ENCODE results near the gene HCFC1. TPM values are rescaled to one million over a fixed set of nuclear protein-coding genes. Genes with fewer than 3 reads are reported as not detected.

Gene HCFC1
- total RNA-seq, 4 donors from 2014 or later = 21.5 to 41.5 (median 30.8) TPM

DNA sequence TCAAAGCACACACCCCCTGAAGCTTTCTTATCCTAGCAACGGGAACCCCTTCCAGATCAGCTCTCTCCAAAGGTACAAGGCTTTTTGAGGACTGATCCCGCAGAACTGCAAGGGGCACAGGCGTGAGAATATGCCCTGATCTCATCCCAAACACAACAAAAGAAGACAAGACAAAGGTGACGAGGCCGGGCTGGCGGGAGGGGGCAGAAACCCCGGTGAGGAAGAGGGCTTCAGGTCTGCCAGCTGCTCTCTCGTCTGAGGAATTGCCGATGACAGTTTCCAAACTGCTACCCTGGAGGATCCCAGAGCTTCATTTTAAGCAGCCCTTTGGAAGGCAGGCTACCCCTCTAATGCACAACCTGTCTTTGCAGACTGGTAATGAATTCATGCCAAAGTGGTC, 3.4 kb downstream of the HCFC1 start:
- DNase-seq (ENCODE audit: low spot score) (no peak), ATAC-seq (ENCODE audit: low FRiP score) (no peak)
- TF ChIP-seq, protein P1, sequence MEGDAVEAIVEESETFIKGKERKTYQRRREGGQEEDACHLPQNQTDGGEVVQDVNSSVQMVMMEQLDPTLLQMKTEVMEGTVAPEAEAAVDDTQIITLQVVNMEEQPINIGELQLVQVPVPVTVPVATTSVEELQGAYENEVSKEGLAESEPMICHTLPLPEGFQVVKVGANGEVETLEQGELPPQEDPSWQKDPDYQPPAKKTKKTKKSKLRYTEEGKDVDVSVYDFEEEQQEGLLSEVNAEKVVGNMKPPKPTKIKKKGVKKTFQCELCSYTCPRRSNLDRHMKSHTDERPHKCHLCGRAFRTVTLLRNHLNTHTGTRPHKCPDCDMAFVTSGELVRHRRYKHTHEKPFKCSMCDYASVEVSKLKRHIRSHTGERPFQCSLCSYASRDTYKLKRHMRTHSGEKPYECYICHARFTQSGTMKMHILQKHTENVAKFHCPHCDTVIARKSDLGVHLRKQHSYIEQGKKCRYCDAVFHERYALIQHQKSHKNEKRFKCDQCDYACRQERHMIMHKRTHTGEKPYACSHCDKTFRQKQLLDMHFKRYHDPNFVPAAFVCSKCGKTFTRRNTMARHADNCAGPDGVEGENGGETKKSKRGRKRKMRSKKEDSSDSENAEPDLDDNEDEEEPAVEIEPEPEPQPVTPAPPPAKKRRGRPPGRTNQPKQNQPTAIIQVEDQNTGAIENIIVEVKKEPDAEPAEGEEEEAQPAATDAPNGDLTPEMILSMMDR (IDR thresholded peaks at IDR 0.05) = no peak

DNA sequence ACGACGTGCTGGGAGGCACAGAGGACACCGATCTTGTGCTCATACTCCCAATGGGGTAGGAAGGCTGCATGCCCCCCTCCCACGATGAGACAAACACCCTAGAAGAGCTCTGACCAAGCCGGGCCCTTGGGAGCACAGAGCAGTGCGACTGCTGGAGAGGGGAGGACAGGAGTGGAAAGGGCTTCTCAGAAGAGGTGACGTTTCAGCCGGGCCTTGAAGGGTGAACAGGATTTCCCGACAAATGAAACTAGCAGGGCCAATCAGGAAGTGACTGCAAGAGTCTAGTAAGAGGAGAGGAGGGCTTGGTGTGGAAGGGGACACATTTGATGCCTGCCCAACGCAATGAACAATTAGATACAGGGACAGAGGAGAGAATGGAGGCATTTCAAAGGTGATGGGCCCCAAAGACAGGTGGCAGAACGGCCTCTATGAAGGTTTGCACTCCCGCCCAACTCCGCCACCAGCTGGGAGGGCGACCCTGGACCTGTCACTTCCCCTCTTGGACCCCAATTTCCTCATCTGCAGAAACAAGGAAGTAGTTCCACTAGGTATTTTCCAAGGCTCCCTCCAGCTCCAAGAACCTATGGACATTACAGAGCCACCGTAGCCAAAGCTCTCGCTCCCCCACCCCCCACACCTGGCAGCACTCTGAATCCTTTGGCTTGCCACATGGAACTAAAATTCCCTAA, 3.9 kb downstream of the HCFC1 start:
- TF ChIP-seq, protein P1 (IDR thresholded peaks at IDR 0.05) = no peak
- ATAC-seq (ENCODE audit: low FRiP score) (no peak), DNase-seq (ENCODE audit: low spot score) (no peak)

DNA sequence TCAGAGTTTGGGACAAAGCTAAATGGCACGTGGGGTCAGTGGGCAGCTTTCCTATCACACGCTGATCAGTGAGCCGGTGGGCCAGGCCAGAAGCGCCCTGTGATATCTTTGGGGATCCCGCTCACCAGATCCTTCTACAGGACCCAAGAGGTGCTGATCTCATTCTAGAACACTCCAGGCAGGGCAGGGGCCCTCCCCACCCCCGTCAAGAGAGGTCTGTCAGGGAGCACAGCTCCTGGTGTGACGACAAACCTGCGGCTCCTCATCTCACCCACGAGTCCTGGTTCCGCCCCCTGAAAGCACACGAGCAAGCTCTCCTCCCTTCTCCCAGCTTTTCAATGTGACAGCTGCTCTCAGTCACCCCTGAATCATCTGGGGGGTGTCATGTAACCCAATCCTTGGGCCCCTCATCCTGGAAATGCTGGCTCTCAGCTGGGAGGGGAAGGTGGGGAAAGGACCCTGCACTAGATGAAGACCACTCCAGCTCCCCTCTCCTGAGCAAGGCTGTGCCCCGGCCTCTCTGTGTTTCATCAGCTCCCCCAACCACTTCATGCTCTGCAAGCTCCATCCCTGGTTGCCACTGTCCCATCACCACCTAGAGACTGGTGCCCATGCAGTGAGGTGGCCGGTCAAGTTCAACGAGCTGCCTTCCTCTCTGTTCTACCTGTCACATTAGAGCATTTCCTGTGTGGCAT, 4.6 kb downstream of the HCFC1 start:
- ATAC-seq (ENCODE audit: low FRiP score) (no peak), DNase-seq (ENCODE audit: low spot score) (no peak)
- TF ChIP-seq, protein P1 (IDR thresholded peaks at IDR 0.05) = no peak

- DNase-seq (ENCODE audit: low spot score) = no peak
- ATAC-seq (ENCODE audit: low FRiP score) = no peak
- TF ChIP-seq, protein P1 (IDR thresholded peaks at IDR 0.05) = no peak
These were observed 5.3 kb downstream of the HCFC1 start for GRCh38 chrX:153966283-153966688.

- no peak for DNase-seq (ENCODE audit: low spot score)
- no peak for ATAC-seq (ENCODE audit: low FRiP score)
- TF ChIP-seq, protein P1 (IDR thresholded peaks at IDR 0.05) = no peak
These were observed 6.2 kb downstream of the HCFC1 start for GRCh38 chrX:153965406-153965805.

GRCh38 chrX:153964105-153964504, 7.5 kb downstream of the HCFC1 start:
- TF ChIP-seq, protein P1 (IDR thresholded peaks at IDR 0.05) = no peak
- DNase-seq (ENCODE audit: low spot score) (no peak), ATAC-seq (ENCODE audit: low FRiP score) (no peak)

- TF ChIP-seq, protein P1 (IDR thresholded peaks at IDR 0.05) = no peak
- no peak for ATAC-seq (ENCODE audit: low FRiP score)
- DNase-seq (ENCODE audit: low spot score) = no peak
These were observed 8.1 kb downstream of the HCFC1 start for GRCh38 chrX:153963546-153963945.

All from omental fat pad (tissue), 4 donors.